Stimulated activated CD4-positive, alpha-beta T cell treated with anti-CD3 and anti-CD28 coated beads, Interleukin-2, amount 100 ng/mL, for 24 hours (primary cell): ENCODE results near the gene RPS3A.
"Not testable (repeated sequence)": the region's sequence is repeated elsewhere in the genome, so short reads cannot be mapped to it uniquely, and the experiment has no call there.

Experiments
- DNase-seq, 2 donors: peaks; one replicate each; pipeline ENCODE4 v3.0.0-alpha.2; 2020

Gene RPS3A

DNA sequence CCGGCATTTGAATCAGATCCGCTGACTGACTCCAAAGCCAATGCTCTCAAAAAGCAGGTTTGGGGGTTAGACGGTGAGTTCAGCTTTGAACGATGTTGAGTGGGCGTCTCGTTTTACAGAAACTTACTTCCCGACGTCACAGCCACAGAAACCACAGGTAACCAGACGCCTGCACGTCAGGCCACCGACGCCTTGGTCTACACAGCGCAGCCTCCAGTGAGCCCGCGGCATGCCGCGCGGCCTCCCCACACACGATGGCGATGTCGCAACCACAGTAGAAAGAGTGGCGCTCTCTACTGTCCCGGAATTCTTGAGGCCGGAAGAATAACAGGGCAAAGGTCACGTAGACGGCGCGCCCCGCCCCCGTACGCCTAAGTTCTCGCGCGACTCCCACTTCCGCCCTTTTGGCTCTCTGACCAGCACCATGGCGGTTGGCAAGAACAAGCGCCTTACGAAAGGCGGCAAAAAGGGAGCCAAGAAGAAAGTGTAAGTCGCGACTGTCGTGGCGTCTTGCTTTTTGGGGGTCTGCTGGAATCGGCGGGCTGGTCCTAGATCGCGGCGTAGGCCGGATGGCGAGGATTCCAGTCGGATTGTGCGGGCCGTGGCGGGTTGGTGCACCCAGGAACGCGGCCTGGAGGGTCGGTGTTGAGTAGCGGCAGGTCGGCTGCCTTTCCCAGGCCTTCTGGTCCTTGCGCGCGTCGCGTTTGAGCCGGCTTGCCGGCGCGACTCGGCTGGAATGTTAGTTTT lies at the start of gene RPS3A:
Gene RPS3A, plus strand, starts transcription at position 400 of the 747 bp plus-strand sequence. Its CDS starts 25 bp downstream, at position 425.
- DNase-seq, result peak; percentile 98

DNA sequence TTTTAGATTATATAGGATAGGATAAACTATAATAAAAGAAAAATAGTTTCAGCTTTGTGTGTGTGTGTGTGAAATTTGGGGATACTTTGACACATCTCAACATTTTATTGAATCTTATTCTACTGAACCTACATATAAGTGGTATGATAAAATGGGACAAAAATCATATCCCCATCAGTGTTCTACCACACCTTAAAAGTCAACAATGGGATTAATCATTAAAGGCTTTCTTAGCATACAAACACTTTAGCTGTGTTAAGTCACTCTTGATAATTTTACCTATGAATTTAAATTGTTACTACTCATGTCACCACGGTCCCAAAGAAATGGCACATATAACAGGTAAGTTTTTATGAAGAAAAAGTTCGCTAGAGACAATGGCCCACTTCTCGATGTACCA lies 46.6 kb upstream of the RPS3A start:
- no peak for DNase-seq

DNA sequence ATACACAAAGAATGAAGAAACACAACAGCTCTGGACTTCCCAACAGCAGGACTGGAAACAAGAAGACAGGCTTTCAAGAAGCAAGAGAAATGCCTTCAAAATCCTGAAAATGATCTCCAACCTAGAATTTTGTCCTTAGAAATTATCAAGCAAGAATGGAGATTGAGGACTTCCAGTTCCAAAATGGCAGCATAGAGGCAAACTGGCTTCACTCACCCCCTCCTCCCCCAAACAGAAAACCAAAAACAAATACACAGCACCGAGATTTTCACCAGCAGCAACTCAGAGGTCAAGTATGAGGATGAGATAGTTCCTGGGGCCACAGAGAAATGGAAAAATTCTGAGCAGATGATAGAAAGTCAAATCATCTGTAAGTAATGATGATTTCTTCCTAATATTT lies 43.9 kb upstream of the RPS3A start:
- DNase-seq, result no peak

DNA sequence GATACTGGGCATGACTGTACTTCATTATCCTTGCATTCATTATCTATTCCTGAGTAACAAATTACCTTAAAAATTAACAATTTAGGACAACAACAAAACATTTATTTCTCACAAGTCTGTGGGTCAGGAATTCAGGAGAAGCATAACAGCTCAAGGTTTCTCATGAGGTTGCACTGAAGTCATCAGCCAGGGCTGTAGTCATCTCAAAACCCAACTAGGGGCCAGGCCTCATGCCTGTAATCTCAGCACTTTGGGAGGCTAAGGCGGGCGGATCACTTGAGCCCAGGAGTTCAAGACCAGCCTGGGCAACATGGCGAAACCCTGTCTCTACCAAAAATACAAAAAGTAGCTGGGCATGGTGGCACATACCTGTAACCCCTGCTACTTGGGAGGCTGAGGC lies 36.3 kb upstream of the RPS3A start:
- not testable (repeated sequence) for DNase-seq

DNA sequence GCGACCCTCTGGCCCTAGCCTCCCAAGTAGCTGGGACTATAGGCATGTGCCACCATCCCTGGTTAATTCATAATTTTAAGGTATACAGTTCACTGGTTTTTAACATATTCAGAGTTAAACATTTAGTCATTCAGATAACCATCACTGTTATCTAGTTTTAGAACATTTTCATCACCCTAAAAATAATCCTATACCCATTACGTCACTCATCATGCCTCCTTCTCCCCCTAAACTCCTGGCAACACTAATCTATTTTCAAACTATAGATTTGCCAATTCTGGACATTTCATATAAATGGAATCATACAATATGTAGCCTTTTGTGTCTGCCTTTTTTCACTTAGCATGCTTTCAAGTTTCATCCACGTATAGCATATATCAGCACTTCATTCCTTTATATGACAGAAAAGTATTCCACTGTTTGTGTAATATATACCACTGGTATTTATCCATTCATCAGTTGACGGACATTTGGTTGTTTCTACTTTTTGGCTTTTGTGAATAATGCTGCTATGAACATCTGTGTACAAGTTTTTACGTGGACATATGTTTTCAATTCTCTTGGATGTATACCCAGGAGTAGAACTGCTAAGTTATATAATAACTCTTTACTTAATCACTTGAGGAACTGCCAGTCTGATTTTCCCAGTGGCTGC lies 32.0 kb upstream of the RPS3A start:
- no peak for DNase-seq

DNA sequence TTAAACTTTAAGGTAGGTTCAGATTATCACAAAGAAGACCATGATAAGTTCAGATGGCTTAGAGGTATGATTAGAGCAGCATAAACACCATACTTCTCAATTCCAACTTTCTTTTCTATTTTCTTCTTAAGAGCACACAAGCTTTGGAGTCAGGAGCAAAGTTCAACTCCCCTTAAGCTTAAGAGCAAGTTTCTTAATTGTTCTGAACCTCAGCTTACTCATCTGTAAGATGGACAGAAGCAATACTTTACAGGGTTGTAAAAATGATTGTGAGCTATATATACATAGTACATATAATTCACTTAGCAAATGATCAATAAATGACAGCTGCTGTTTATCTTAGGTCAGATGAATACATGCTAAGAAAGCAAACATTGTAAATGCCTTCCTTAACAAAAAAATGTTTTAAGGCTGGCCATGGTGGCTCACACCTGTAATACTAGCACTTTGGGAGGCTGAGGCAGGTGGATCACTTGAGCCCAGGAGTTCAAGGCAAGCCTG lies 25.0 kb upstream of the RPS3A start:
- DNase-seq, result no peak

DNA sequence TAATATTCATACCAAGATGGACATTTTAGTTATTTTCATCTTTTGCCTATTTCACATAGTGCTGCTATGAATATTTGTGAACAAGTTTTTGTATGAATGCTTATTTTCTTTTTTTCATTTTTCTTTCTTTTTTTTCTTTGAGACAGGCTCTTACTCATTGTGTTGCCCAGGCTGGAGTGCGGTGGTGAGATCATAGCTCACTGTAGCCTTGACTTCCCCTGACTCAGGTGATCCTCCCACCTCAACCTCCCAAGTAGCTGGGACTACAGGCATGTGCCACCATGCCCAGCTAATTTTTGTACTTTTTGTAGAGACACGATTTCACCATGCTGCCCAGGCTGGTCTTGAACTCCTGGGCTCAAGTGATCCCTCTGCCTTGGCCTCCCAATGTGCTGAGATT lies 21.4 kb upstream of the RPS3A start:
- not testable (repeated sequence) for DNase-seq

DNA sequence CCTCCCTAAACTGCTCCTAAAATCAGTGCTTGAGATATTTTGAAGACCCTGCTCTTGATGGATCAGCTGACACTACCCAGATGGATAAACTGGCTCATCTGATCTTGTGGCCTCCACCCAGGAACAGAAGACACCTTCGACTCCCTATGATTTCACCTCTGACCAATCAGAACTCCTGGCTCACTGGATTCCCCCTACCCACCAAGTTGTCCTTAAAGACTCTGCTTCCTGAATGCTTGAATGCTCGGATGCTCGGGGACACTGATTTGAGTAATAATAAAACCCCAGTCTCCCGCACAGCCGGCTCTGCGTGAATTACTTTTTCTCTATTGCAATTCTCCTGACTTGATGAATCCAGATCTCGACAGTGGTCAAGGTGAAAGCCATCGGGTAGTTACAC lies 12.0 kb upstream of the RPS3A start:
- no peak for DNase-seq

DNA sequence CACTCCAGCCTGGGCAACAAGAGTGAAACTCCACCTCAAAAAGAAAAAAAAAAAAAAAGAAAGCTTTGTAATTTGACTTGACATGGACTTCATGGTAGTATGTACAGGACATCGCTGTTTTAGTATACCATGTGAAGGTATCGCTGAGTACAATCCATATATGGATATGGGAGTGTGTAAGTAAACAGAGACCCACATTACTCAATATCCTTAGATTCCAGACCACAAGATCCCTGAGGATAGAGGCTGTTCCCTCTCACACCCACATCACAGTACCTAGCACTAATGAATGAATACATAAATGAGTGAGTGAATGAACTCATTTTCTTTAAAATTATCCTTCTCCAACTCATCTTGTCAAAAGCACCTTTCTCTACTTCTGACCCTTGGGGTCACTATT lies 8.4 kb upstream of the RPS3A start:
- DNase-seq, result no peak

DNA sequence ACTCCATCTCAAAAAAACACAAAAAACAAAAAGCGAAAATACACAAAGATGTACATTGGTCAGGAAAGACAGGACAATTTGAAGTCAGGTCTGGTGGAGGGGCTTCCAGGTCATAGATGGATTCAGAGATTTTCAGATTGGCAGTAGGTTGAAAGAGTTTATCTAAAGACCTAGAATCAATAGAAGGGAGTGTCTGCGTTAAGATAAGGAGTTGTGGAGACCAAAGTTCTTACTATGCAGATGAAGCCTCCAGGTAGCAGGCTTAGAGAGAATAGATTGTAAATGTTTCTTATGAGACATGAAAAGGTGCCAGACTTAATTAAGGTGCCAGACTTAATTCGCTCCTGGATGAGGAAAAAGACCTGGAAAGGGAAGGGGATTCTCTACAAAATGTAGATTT lies 6.9 kb upstream of the RPS3A start:
- DNase-seq, result no peak

DNA sequence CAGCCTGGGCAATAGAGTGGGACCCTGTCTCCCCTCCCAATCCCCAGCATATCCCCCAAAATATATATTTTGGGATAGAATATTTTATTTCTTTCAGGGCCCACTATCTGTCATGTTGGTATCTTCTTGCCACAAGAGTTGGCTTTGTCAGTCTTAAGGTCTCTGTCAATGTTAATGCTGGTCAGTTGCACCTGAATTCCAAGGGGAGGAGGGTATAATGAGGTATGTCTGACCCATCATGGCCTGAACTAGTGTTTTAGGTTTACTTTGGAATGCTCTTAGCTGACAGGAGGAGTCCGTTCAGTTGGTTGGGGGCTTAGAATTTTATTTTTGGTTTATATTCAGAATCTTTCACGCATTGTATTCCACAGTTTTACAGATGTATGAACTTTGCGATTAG lies 6.2 kb upstream of the RPS3A start:
- DNase-seq, result no peak

DNA sequence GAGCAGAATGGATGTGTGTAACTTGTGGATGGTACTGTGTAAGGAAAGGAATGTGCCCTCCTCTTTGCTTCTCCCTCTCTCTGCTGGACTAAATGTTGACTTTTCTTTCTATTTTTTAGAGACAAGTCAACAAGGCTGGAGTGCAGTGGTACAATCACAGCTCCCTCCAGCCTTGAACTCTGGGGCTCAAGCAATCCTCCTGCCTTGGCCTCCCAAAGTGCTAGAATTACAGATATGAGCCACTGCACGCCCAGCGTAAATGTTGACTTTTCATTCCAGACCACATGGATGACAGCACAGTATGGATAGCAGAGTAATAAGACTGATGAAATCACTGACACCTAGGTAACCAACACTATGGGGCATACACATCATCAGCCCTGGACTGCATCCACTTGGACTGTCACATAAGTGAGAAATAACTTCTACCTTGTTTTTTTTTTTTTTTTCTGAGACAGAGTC lies 5.1 kb upstream of the RPS3A start:
- DNase-seq, result no peak

DNA sequence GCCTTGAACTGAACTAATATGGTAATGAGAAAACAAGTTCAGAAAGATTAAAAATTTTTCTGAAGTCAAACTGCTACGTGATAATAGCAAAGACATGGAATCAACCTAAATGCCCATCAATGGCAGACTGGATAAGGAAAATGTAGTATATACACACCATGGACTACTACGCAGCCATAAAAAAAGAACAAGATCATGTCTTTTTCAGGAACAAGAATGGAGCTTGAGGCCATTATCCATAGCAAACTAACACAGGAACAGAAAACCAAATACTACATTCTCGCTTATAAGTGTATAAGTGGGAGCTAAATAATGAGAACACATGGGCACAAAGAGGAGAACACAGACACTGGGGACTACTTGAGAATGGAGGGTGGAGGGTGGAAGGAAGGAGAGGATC lies 4.3 kb upstream of the RPS3A start:
- no peak for DNase-seq

DNA sequence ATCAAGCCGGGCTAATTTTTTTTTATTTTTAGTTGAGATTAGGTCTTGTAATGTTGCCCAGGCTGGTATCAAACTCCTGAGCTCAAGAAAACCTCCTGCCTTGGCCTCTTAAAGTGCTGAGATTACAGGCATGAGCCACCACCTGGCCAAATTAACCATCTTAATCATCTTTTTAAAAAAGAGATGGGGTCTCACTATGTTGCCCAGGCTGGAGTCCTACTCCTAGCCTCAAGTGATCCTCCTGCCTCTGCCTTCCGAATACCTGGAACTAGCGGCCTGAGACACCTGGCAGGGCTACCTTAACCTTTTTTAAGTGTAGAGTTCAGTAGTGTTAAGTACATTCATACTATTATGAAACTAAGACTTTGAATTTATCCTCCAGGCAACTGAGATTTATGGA lies 1.7 kb upstream of the RPS3A start:
- no peak for DNase-seq

DNA sequence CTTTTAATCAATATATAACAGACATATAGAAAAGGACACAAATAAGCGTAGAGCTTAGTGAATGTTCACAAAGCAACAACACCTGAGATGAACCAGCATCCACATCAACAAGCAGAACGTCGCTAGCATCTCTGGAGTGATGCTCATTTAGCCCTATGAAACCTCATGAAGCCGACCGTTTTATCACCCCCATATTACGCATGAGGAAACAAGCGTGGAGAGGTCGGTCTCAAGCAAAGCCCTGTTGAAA lies 524 bp upstream of the RPS3A start:
- no peak for DNase-seq

DNA sequence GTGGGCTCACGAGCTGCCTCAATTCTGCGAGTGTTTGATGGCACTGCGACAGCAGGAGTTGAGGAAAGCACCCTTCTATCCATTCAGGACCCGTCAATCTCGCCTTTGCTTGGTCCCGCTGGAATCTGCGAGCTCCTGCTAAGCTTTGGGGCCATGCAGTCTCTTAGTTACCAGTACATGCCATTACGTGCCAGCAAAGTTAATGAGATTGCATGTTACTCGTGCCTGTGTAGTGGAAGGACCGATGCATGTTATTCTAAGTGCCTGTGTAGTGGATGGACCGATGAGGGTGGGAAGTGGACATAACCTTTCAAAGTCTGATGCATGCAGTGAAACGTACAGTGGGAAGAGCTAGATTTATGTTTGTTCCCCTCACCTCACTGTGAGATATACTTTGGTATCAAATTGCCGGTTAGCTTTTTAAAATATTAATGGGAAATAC lies 569 bp downstream of the RPS3A start:
- no peak for DNase-seq

DNA sequence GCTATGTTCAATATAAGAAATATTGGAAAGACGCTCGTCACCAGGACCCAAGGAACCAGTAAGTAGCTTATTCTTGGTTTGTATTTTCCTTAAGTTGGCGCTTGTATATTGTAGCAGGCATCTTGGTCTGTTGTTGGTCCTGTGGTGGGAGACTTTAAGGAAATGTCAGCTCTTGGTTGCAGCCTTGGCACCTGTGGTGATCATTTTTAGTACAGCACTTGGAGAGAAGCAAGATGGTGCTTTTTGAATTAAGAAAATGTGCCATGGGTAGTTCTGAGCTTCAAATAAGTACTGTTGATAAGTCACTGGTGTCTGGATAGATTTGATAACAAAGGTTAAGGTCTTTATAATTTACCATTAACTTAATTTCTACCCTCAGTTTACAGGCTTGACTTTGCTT lies 1.1 kb downstream of the RPS3A start:
- DNase-seq, result no peak

DNA sequence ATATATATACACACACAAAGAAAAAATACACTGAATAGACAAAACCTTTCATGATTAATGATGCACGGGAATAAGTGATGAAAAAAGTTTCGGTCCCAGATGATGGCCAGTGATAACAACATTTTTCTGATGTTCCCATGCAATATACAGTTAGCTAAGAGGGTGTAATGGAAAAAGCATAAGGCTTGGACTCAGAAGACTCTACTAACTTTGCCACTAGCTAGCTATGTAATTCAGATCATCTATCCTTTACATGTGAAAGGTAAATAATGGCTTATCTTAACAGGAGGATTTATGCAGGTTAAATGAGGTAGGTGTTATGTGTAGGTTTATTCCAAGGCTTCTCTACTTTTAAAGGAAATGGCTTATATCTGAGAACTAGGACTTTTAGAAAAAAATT lies 4.3 kb downstream of the RPS3A start:
- DNase-seq, result no peak

DNA sequence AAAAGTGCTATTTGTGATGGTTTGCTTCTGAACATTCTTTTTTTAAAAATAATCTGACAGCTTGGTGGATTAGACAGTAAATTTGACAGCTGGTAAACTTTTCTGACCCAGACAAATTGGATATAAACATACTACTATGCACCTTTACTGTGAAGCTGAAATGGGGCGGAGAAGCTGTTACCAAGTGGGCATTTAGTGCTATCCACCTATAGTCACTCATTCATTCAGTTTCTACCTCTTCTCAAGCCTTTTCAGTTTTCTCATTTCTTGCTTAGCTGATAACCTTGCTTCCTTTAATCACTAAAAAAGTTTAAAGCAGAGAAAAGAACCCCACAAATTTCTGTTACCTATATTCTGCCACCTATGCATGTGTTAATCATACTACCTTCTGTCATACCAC lies 5.2 kb downstream of the RPS3A start:
- DNase-seq, result no peak

DNA sequence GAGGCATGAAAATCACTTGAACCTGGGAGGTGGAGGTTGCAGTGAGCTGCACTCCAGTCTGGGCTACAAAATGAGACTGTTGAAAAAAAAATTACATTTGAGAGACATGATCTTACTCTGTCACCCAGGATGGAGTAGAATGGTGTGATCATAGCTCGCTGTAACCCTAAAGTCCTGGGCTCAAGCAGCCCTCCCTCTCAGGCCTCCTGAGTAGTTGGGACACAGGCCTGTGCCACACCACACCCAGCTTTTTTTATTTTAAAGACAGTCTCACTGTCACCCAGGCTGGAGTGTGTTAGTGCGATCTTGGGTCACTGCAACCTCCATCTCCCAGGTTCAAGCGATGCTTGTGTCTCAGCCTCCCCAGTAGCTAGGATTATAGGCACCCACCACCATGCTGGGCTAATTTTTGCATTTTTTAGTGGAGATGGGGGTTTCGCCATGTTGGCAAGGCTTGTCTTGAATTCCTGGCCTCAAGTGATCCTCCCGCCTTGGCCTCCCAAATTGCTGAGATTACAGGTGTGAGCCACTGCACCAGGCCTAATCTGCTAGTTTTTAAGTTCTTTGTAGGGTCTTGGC lies 6.1 kb downstream of the RPS3A start:
- DNase-seq, result no peak

DNA sequence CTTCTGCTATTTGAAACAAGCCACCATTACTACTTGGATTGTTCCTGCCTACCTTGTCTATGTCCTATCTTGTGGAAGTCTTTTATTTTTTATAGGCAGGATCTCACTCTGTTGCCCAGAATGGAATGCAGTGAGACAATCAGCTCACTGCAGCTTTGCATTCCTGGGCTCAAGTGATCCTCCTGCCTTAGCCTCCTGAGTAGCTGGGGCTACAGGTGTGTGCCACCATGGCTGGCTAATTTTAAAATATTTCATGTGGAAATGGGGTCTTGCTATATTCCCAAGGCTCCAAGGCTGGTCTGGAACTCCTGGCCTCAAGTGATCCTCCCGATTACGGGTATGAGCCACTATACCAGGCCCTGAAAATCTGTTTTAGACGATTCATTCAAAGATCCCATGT lies 7.6 kb downstream of the RPS3A start:
- no peak for DNase-seq

DNA sequence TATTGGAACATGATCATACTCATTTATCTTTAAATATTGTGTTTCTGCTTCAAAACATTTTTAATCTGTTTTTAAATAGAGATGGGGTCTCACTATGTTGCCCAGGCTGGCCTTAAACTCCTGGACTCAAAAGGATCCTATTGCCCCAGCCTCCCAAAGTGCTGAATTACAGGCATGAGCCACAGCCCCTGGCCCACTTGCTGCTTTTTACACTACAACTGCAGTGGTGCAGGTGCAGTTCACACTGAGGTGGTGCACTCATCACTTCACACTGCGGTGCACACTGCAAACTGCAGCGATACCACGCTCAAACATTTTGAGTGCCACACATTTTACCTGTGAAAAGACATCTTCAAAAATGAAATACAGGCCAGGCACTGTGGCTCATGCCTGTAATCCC lies 10.8 kb downstream of the RPS3A start:
- no peak for DNase-seq

DNA sequence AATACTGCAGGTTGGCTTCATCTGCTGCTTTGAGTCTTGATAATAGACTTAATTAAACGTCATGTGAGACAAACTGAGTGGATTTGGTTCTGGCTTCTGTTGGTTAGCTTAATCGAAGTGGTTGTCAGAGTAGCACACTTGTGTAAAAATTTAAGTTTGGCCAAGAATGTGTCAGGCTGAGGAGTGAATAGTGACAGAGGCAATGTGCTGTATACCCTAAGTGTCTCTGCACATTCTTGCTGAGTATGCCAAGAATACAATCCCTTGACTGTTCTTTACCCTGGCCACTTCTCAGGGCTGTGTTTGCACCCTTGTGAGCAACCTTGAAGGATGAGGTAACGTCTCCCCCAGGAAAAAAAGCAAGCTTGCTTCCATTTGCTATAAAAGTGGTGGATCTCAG lies 14.9 kb downstream of the RPS3A start:
- no peak for DNase-seq

DNA sequence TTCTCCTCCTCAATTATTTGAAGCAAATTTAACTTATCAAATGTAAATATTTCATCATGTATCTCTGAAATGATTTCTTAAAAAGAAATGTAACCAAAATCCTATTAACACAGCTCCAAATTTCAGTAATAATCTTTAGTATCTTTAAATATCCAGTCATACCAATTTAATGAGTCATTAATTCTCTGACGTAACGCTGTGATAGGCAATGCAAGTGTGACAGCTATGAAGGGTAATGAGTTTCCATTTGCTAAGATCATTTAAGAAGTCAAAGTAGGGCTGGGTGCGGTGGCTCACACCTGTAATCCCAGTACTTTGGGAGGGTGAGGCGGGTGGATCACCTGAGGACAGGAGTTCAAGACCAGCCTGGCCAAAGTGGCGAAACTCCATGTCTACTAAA lies 15.6 kb downstream of the RPS3A start:
- no peak for DNase-seq
